Skin of body (tissue), 2 donors: ENCODE results near the gene MIA. TPM values are rescaled to one million over a fixed set of nuclear protein-coding genes. Genes with fewer than 3 reads are reported as not detected.
"Not testable (repeated sequence)": the region's sequence is repeated elsewhere in the genome, so short reads cannot be mapped to it uniquely, and the experiment has no call there.

ENCODE experiments used
- DNase-seq: peaks from one replicate; lab custom pipeline; 2025; lab: John Stamatoyannopoulos, UW
- total RNA-seq: library from RNA; depleted of rRNA; stranded (reverse); fragments of >200 nt; gene quantifications from one replicate; pipeline ENCODE4 v1.2.3, GENCODE V29; 2014

The MIA gene
- 8.8 TPM for total RNA-seq

GRCh38 chr19:40774916-40775631 lies at the start of gene MIA:
TSS of gene MIA (plus strand) at chr19:40775521. CDS start at chr19:40775543, 22 bp downstream.
- DNase-seq: no peak

DNA sequence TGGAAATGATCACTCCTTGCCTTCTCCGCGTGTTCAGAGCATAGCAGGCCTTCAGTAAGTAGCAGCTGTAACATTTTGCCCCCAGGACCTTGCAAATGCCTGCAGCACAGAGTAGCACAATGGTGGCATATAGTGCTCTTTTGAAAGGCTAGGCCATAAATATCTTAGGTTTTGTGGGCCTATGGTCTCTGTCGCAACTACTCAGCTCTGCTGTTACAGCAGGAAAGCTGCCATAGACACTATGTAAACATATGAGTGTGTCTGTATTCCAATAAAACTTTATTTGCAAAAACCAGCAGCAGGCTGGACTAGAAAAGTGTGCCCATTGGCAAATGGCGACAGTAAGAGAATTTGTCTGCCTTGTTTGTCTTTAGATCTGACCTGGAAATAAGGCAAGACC lies 49.0 kb upstream of the MIA start:
- no peak for DNase-seq

DNA sequence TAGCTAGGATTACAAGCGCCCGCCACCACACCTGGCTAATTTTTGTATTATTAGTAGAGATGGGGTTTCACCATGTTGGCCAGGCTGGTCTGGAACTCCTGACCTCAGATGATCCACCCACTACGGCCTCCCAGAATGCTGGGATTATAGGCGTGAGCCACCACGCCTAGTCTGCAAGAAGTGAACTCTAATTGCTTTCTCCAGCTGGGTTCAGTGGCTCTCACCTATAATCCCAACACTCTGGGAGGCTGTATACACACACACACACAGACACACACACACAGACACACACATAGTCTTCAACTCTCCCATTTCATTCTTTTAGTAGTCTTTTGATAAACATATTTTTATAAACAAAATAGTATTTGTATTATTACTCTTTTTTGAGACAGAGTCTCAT lies 45.3 kb upstream of the MIA start:
- DNase-seq: not testable (repeated sequence)

DNA sequence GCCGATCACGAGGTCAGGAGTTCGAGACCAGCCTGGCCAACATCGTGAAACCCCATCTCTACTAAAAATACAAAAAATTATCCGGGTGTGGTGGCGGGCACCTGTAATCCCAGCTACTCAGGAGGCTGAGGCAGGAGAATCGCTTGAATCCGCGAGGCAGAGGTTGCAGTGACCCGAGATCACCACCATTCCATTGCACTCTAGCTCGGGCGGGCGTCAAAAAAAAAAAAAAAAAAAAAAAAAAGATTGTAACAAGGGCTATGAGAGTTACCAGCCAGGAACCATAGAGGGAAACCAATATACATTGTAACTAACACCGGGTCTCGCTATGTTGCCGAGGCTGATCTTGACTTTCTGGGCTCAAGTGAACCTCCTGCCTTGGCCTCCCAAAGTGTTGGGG lies 43.0 kb upstream of the MIA start:
- DNase-seq: not testable (repeated sequence)

DNA sequence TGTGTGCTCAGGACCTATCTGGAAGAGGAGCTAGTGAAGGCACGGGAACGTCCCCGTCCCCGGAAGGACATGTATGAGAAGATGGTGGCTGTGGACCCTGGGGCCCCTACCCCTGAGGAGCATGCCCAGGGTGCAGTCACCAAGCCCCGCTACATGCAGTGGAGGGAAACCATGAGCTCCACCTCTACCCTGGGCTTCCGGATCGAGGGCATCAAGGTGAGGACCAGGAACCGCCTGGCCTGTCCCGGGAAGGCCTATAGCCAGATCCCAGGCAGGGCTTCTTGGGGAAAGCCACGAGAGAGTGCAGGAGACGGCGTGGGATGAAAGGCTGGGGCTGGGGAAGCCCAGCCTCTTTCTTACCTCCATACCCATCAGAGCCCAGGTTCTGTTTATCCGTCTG lies 42.2 kb upstream of the MIA start:
- DNase-seq: no peak

- DNase-seq: no peak
Measured at GRCh38 chr19:40735013-40735771, 40.1 kb upstream of the MIA start.

DNA sequence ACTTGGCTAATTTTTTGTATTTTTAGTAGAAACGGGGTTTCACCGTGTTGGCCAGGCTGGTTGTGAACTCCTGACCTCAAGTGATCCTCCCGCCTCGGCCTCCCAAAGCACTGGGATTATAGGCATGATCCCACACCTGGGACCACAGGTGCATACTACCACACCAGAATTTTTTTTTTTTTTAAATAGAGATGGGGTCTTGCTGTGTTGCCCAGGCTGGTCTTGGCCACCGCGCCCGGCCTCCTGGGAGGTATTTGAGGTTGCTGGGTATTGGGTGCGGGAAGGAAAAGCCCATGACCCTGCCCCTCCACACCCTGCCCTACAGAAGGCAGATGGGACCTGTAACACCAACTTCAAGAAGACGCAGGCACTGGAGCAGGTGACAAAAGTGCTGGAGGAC lies 38.7 kb upstream of the MIA start:
- DNase-seq: no peak

- no peak for DNase-seq
Measured at GRCh38 chr19:40737102-40737644, 38.1 kb upstream of the MIA start.

DNA sequence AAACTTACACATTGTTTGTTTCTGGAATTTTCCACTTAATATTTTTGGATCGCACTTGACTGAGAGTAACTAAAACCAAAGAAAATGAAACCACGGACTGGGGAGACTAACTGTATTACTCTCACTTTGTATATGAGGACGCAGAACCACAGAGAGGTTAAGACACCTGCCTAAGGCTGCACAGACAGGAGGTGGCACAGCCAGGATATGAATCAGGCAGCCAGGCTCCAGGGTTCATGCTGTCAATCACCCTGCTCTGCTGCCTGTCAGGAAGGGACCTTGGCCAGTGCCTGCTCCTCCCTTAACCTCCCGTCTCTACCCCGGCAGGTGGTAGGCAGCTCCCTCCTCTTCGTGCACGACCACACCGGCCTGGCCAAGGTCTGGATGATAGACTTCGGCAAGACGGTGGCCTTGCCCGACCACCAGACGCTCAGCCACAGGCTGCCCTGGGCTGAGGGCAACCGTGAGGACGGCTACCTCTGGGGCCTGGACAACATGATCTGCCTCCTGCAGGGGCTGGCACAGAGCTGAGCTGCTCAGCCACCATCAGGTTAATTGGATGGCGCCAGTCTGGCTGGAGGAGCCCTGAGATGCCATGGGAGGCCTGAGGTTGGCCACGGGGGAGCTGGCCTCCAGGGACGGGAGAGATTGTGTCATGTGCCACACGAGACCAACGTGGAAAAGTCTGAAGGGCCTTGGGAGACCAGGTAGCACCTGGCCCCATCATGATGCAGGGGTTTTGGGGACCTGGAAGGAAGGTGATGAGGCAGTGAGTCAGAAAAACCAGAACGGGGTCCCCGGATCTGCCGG lies 36.1 kb upstream of the MIA start:
- DNase-seq: no peak

DNA sequence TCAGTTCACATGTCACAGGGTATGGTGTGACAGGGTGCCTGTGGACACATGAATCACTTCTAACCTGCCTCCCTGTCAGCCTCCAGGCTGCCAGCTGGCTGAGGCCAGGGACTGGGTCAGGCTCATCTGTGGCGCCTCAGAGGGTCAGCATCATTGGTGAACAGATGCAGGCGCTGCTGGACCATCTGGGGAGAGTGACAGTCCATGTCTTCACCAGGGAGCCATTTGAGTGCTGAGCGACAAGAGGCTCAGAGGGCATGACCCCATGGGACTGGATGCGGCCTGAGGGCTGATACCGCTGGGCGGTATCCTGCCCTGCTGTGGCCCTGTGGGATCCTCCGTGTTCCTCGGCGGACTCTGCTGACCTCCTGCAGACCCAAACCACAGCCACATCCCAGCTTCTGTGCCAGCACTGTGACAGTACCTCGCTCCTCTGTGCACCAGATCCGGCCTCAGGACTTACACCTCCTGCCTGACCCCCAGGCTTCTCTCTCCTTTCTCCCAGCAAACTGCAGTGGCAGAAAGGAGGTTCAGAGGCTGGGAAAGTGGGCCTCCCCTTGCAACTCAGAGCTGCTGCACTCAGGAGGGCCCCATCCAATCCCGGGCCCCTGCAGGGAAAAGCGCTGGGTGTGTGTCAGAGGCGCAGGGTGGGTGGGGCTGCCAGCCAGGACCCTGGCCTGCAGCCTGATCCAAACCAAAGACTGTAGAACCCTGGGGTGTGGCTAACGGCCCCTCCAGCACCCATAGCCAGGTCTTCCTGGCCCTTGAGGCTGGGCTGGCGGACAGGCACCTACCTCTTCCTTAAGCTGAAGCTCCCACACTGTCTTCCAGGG lies 35.2 kb upstream of the MIA start:
- DNase-seq: no peak

DNA sequence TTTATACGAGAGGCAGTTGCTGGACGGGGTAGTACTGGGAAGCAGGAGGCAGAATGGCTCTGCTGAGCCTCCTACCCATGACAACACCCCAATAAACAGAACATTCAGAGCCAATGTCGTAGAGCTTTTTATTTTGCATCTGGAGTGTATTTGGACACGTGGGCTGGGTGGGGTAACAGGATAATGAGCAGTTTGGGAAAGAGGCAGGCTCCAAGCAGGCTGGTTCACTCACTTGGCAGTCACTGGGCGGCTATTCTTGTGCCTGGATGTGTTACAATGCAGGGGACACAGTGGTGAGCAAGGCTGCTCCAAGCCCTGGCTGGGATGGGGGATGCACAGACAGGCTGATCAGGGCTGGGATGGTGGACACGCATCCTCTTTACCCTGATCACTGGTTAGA lies 34.6 kb upstream of the MIA start:
- peak; percentile 80 for DNase-seq

DNA sequence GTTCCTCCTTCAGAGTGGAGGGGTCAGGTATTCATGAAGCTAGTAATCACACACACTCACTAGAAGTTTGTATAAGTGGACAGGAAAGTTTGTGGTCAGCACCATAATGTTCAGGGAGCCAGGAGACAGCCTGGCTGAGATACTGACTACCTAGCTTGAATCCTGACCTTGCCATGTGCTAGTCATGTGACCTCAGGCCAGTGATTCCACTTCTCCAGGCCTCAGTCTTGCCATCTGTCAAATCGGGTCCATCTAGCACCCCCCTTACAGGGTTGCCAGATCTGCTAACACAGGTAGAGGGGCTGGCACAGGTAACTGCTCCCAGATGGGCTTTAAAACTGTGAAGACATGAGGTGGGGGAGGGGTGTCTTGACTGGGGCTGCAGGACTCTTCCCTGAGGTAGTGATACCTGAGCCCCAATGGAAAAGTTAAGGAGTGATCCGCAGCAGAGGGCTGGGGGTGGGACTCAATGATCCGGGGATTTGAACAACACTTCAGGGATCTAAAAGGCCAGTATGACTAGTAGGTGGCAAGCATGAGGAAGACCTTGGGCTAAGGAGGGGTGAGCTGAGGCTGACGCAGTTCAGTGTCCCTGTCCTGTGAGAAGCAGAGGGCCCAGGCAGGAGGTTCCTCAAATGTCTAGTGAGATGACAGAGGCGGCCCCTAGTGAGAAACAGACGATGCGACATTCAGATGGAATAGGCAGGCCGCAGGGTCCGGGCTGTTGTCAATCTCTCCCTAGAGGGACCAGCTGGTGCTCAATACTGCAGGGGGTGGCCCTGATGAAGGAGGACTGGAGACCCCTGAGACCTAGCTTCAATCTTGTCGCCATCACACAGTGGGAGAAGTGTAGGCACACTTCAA lies 33.6 kb upstream of the MIA start:
- DNase-seq: no peak

- DNase-seq: no peak
Measured at GRCh38 chr19:40742477-40742876, 32.8 kb upstream of the MIA start.

- no peak for DNase-seq
Measured at GRCh38 chr19:40742886-40743285, 32.4 kb upstream of the MIA start.

GRCh38 chr19:40743926-40744325 lies 31.4 kb upstream of the MIA start:
- DNase-seq: no peak

- DNase-seq: no peak
Measured at GRCh38 chr19:40744554-40745401, 30.5 kb upstream of the MIA start.

GRCh38 chr19:40745402-40745780 lies 29.9 kb upstream of the MIA start:
- no peak for DNase-seq

- no peak for DNase-seq
Measured at GRCh38 chr19:40747536-40747935, 27.8 kb upstream of the MIA start.
